HEK293T (cell line): Measurements from ENCODE around the gene AGAP5.

Experiments used
- ARNT ChIP-seq: fragments of 450-650 bp; IDR thresholded peaks from 2 replicates; pipeline ENCODE4 v1.6.1; 2017; ENCODE audit warnings: mild to moderate bottlenecking
- FOXA1 ChIP-seq: fragments of 450-650 bp; IDR thresholded peaks from 2 replicates; pipeline ENCODE4 v1.6.1; 2016; ENCODE audit warnings: mild to moderate bottlenecking
- SUZ12 ChIP-seq: fragments of 450-650 bp; IDR thresholded peaks from 2 replicates; pipeline ENCODE4 v1.6.1; 2016; ENCODE audit warnings: mild to moderate bottlenecking
- ZNF384 ChIP-seq: fragments of 450-650 bp; IDR thresholded peaks from 2 replicates; pipeline ENCODE4 v1.6.1; 2016

DNA sequence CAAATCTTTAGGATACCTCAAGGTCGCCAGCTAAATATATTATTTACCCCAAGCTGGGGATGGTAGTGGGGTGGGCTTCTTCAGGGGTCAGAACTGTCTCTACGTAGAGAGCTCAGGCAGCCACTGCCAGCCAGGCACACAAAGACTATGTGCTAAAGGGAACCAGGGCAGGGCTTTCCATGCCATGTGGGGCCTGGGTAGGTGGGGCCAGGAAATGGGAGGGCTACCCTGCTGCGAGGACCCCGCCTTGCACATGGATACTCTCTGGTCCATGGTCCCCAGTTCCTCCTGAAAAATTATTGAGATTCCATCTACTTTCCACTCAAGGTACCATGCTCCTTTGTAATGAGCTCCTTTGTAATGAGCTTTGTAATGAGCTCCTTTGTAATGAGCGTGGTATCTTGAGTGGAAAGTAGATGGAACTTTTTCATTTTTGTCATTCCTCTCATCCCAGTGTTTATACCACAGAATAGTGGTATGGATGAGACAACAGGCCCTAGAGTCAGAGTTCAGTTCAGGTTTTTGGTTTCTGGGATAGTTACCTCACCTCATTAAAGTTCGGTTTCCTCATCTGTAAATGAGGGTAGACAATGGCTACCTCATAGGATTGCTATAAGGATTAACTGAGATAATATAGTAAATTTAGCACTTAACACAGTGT, 47.9 kb downstream of the AGAP5 start:
- TF ChIP-seq ZNF384 (no peak), SUZ12 (no peak), FOXA1 (no peak), ARNT (no peak)
